Right renal pelvis (tissue), 4 donors: ENCODE results near the gene PRKCQ. TPM values are rescaled to one million over a fixed set of nuclear protein-coding genes. Genes with fewer than 3 reads are reported as not detected.

Source experiments
- DNase-seq, 4 donors: peaks; one replicate each; pipeline ENCODE4 v3.0.0-alpha.2; 2013; ENCODE audit warnings: low read depth in 4 of 4, low spot score in 3 of 4, missing footprints in 1 of 4
- polyA plus RNA-seq, 4 donors: library from polyadenylated mRNA; unstranded; fragments of 120-200 nt; gene quantifications; one replicate each; pipeline ENCODE4 v1.2.1, GENCODE V29; 2013; ENCODE audit not compliant: insufficient read length in 4 of 4

The PRKCQ gene
- polyA plus RNA-seq, 4 donors: 14.2 to 18.2 (median 16.1) TPM

DNA sequence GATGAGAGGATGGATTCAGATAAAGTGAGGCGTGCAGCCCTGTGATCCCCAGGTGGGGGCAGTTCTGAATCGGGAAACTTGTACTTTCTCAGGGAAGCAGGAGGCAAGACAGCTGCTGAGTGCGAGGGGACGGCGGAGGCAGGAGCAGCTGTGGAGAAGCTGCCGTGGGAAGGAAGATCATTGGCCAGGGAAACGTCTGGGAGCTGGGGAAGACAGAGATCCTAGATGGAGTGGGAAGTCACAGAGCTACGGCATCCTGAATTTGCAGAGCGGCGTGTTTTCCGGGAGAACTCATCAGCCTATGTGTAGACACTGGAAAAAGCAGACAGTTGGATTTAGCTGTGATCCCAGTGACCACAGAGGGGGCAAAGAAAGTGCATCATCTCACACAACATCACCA lies 9.2 kb downstream of the PRKCQ start:
- no peak for DNase-seq

- no peak for DNase-seq
These were observed 10.8 kb downstream of the PRKCQ start for GRCh38 chr10:6569259-6569658.

DNA sequence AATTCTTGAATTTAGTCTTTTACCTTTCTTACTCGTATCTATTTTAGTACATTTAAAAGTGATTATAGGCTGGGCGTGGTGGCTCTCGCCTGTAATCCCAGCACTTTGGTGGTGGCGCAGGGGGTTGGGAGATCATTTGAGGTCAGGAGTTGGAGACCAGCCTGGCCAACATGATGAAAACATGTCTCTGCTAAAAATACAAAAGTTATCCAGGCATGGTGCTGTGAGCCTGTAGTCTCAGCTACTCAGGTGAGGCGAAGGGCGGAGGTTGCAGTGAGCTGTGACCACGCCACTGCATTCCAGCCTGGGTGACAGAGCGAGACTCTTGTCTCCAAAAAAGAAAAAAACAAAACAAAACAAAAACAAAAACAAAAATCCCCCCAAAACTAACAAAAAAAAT lies 12.2 kb downstream of the PRKCQ start:
- no peak for DNase-seq

DNA sequence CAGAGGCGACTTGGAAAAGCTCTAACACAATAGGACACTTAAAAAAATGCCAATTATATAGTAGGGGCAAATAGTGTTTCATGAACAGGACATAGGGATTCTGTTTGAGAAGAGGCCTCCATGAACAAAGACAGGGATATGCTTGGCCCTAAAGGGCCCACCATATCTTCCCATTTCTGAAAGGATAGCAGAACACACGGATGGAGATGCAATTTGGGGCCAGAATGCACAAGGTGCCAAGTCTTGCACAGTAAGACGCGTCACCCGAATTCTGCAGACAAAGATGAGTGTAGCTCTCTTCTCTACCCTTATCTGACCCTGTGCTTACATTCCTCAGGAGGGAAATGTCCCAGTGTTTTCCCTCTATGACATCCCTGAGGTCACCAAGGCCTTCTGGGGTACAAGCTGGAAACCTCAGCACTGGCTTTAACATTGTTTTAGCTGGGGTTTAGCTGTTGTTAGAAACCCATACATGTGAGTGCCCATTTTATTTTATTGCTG lies 12.8 kb downstream of the PRKCQ start:
- no peak for DNase-seq

DNA sequence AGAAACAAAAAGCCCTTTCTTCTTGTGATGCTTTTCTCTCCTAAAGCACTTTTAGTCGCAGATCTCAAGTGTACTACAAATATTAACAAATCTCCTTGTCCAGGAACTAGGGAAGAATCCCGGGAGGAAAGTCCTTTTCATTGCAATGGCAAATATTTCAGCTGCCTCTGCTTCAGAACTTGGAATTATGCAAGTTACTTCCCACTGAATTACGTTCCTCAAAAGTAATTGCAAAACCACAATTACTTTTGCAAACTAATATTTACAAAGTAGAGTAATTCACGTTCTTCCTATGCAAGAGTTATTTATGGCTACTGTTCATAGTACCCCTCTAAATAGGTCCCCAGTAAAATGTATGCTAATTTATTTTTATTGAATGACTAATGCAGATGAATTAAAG lies 14.5 kb downstream of the PRKCQ start:
- no peak for DNase-seq

GRCh38 chr10:6564367-6564766 lies 15.7 kb downstream of the PRKCQ start:
- no peak for DNase-seq

- DNase-seq: no peak
These were observed 16.3 kb downstream of the PRKCQ start for GRCh38 chr10:6563731-6564130.

- no peak for DNase-seq
These were observed 17.0 kb downstream of the PRKCQ start for GRCh38 chr10:6563075-6563474.

GRCh38 chr10:6562221-6562620 lies 17.9 kb downstream of the PRKCQ start:
- no peak for DNase-seq

GRCh38 chr10:6561552-6561951 lies 18.5 kb downstream of the PRKCQ start:
- DNase-seq: no peak

GRCh38 chr10:6558759-6559461 lies 21.2 kb downstream of the PRKCQ start:
- no peak for DNase-seq

GRCh38 chr10:6558272-6558671 lies 21.8 kb downstream of the PRKCQ start:
- no peak for DNase-seq

DNA sequence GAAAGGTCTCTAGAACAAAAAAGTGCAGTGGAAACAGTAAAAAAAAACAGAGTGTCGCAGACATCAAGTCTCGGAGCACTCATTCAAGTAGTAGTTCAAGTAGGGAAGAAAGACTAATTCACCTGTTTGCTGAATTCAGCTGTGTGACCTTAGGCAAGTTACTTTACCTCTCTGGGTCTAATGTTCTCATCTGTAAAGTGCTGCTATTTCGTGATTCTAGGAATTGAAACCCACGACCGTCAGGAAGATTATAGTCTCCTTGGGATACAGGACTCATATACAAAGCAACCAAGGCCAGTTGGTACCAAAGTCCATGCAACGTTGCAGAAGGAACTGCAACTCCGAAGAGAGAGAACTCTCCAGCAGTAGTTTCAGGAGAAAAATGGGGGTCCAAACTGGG lies 26.1 kb downstream of the PRKCQ start:
- DNase-seq: no peak

DNA sequence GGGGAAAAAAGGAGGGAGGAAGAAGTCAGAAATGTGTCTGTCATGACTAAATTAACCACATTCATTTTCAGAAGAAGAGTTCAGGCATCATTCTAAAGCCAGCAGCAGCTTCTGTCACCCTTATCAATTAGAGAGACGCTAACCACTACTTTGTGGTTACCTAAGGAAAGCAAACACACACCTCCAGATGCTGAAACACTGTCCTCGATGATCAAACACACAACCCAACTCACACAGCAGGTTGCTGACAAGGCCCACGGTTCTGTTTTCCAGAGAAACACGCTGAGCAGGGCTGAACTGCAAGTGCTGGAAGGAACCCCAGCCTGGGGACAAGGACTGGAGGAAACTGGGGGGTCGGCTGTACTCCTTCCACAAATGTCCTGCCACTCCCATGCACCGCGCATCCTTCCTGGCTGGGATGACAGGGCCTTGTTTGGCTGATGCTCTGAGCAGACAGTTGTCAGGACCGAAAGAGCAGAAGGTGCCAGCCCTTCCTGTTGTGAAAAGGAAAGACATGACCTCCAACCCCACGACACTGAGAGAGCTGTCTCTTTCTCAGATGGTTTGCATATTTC lies 36.6 kb downstream of the PRKCQ start:
- DNase-seq: no peak

DNA sequence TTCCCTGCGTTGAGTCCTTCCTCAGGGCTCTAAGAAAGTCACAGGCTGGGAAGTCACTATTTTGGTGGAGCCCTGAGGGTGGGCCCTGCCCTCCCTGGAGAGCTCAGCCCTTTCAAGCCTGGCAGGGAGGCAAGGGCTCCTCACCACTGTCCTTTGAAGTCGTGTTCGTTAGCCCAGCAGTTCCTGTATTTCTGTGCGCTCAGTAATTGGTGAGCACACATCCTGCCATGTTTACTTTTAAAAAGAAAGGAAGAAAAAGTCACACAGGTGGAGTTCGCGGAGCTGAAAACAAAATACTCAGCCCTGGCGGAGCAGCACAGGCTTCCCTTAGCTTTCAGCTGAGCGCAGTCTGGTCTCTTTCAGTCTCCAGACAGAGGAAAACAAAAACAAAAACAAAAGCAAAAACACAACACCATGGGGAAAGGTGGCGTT lies 37.1 kb downstream of the PRKCQ start:
- DNase-seq: no peak

GRCh38 chr10:6539833-6540232 lies 40.2 kb downstream of the PRKCQ start:
- DNase-seq: no peak

GRCh38 chr10:6537770-6538169 lies 42.3 kb downstream of the PRKCQ start:
- no peak for DNase-seq

DNA sequence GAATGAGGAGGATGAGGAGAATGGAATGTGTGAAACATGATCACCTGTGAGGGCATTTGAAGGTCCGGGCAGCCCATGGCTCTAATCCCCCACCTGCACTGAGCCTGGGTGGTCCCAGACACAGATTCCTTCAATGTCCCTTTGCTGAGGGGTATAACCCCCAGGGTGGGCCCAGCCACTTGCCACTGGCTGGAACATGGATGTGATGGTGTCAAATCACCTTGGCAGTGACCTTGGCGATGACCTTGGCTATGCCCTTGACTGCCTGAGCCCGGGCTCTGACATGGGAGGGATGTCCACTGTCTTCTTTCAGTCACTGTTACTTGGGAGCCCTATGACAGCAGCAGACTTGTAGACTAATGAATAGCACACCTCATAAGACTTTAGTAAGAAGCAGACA lies 44.0 kb downstream of the PRKCQ start:
- no peak for DNase-seq

DNA sequence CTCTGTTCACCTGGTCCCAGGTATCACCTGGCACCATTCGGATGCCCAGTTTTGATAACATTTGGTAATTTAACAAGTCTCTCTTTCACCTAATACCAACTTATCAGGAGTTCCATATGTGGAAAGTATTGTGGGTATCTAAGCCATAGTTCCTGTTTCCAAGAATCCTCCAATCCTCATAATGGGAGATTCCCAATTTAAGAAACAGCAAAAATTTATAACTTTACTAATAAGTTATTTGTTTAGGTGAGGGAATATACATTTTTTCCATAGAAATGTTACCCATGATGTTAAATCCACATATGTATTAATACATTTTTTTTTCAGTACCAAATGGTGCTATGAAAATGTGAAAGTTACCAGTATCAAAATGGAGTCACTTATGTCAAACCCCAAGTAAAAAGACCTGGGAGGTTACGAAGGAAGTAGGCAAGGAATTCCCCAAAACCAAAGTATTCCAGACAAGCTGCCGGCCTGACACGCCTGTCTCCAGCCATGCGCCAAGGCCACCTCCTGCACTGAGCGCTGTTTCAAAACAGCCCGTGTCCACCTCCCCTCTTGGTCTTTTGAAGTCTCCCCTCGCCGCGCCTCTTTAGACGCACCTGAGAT lies 44.8 kb downstream of the PRKCQ start:
- no peak for DNase-seq

- no peak for DNase-seq
These were observed 47.8 kb downstream of the PRKCQ start for GRCh38 chr10:6532321-6532720.

DNA sequence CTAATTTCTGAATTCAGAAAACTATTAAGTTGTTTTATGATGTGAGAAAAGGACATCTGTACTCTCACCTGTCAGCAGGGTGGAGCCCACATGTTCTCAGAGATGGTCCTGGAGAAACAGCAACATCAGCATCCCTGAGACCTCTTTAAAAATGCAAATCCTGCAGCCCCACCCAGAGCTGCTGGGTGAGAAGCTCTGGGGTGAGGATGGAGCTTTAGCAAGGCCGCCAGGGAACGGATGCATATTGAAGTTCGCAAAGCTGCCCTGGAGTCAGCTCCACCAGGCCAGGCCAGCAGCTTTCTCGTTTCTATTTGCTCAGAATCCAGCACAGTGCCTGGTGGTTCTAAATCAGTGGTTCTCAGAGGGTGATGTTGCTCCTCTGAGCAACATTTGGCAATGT lies 49.1 kb downstream of the PRKCQ start:
- no peak for DNase-seq

DNA sequence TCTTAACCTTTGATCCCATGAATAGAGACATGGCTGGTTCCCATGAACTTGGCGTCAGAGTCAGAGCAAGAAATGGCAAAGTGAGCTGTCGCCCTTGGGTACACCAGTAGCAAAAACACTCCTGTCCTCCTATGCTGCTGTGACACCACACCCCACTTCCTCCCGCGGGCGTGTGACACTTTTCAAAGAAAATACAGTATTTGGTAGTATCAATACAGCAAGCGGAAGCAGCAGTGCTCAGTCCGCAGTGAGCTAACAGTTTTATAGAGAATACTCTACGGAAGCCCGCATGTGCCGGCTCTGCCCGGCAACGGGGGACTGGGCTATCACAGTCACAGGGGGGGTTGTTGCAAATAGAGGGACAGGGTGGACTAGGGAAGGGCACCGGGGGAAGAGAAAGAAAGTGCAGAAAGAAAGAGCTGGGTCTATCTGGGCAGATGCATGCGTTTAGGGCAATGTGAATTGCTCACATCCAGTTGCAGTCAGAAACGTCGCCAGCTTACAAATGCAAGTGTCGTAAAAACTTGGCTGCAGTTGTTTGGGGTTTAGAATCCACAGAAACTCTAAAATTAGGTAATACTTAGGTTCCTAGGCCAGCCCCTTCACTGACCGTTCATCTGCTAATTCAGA lies 49.8 kb downstream of the PRKCQ start:
- DNase-seq: no peak
